ENCODE data around the gene ZCCHC9.

Gene ZCCHC9

GRCh38 chr5:81360640-81361039 lies 59.3 kb downstream of the ZCCHC9 start:
- no peak for TF ChIP-seq CTCF (conservative IDR thresholded peaks at IDR 0.05; ENCODE audit: low read length)
- no peak overlapping the region for H3K4me3 ChIP-seq (ENCODE audit: low read length, poor library complexity, severe bottlenecking)
- H3F3A ChIP-seq (ENCODE audit: low read depth), result no peaks in the 10 kb centered on the region
- H3K79me2 ChIP-seq (ENCODE audit: insufficient read depth, low read length), result no peaks in the 10 kb centered on the region
- no peak overlapping the region for H3K4me2 ChIP-seq (ENCODE audit: low read depth, low read length, poor library complexity, severe bottlenecking)
- no peaks in the 10 kb centered on the region for H3K4me1 ChIP-seq (ENCODE audit: insufficient read depth, low read length, poor library complexity, severe bottlenecking)
- no peaks in the 10 kb centered on the region for H4K20me1 ChIP-seq (ENCODE audit: insufficient read depth, low read length, poor library complexity, severe bottlenecking)
- H3K9ac ChIP-seq (ENCODE audit: low read depth, low read length, poor library complexity, severe bottlenecking), result no peak overlapping the region
- H2AFZ ChIP-seq (ENCODE audit: low read length), result no peak overlapping the region
- no peaks in the 10 kb centered on the region for H3K9me2 ChIP-seq (replicated peaks; ENCODE audit: low read depth, low read length)
- no peaks in the 10 kb centered on the region for H3K9me3 ChIP-seq (ENCODE audit: insufficient read depth, low read depth, low read length)
- H3K27me3 ChIP-seq (ENCODE audit: insufficient read depth, low read length, poor library complexity, severe bottlenecking), result no peaks in the 10 kb centered on the region
- no peaks in the 10 kb centered on the region for H3K36me3 ChIP-seq (ENCODE audit: insufficient read depth, low read length)

GRCh38 chr5:81361600-81361999 lies 60.2 kb downstream of the ZCCHC9 start:
- Histone ChIP-seq H3K9me3 (ENCODE audit: insufficient read depth, low read depth, low read length) (no peaks in the 10 kb centered on the region), H3K36me3 (ENCODE audit: insufficient read depth, low read length) (no peaks in the 10 kb centered on the region), H4K20me1 (ENCODE audit: insufficient read depth, low read length, poor library complexity, severe bottlenecking) (no peaks in the 10 kb centered on the region), H3K9ac (ENCODE audit: low read depth, low read length, poor library complexity, severe bottlenecking) (no peak overlapping the region), H3K4me3 (ENCODE audit: low read length, poor library complexity, severe bottlenecking) (no peak overlapping the region), H2AFZ (ENCODE audit: low read length) (no peak overlapping the region), H3K9me2 (replicated peaks; ENCODE audit: low read depth, low read length) (no peaks in the 10 kb centered on the region), H3K4me1 (ENCODE audit: insufficient read depth, low read length, poor library complexity, severe bottlenecking) (no peaks in the 10 kb centered on the region), H3K27me3 (ENCODE audit: insufficient read depth, low read length, poor library complexity, severe bottlenecking) (no peaks in the 10 kb centered on the region), H3K79me2 (ENCODE audit: insufficient read depth, low read length) (no peaks in the 10 kb centered on the region), H3F3A (ENCODE audit: low read depth) (no peaks in the 10 kb centered on the region), H3K4me2 (ENCODE audit: low read depth, low read length, poor library complexity, severe bottlenecking) (no peak overlapping the region)
- TF ChIP-seq CTCF (conservative IDR thresholded peaks at IDR 0.05; ENCODE audit: low read length) (no peak), EZH2phosphoT487 (IDR thresholded peaks at IDR 0.05; ENCODE audit: borderline replicate concordance) (no peak)

Data from Loucy (cell line).